Tibial artery (tissue), 4 donors: Measurements from ENCODE around the gene C2CD4B.

Experiments used
- DNase-seq, 2 donors: peaks; one replicate each; pipeline ENCODE4 v3.0.0-alpha.2; 2019
- H3K27ac ChIP-seq, 2 donors: fragments of 200-600 bp; sonication (generic) in 1 of 2; 1 replicate in 1 of 2; 2 replicates in 1 of 2; pipeline ENCODE4 v1.5.1; 2018 to 2019; ENCODE audit warnings: mild to moderate bottlenecking in 1 of 2
- H3K27me3 ChIP-seq, 2 donors: fragments of 200-600 bp; sonication (generic) in 1 of 2; one replicate each; pipeline versions ENCODE4 v1.5.1 to v1.6.0; 2016 to 2019
- H3K36me3 ChIP-seq, 3 donors: fragments of 200-600 bp; sonication (generic) in 2 of 3; one replicate each; pipeline ENCODE4 v1.5.1; 2016 to 2019; ENCODE audit warnings: mild to moderate bottlenecking in 2 of 3
- H3K4me1 ChIP-seq, 4 donors: fragments of 200-600 bp; sonication (generic) in 2 of 4; 1 replicate in 3 of 4; 2 replicates in 1 of 4; pipeline ENCODE4 v1.5.1; 2016 to 2019
- H3K4me3 ChIP-seq, 2 donors: fragments of 200-600 bp; sonication (generic) in 1 of 2; 1 replicate in 1 of 2; 2 replicates in 1 of 2; pipeline ENCODE4 v1.5.1; 2018 to 2019; ENCODE audit warnings: mild to moderate bottlenecking in 2 of 2
- H3K9me3 ChIP-seq, 3 donors: fragments of 200-600 bp; sonication (generic) in 1 of 3; one replicate each; pipeline ENCODE4 v1.5.1; 2016 to 2019
- CTCF ChIP-seq, 2 experiments: fragments of 200-600 bp in 1 of 2; fragments of 450-650 bp in 1 of 2; IDR thresholded peaks; one replicate each; pipeline ENCODE4 v1.5.1; 2017 to 2019; ENCODE audit warnings: antibody characterized with exemption in 2 of 2, mild to moderate bottlenecking in 1 of 2, moderate library complexity in 1 of 2
- intact Hi-C: fragments of 100-400 bp; cut with DNase I; formaldehyde crosslinking; loops from one replicate; pipeline ENCODE4 v1.15.0; 2023; ENCODE audit warnings: low total_unique reads

C2CD4B gene

GRCh38 chr15:62187425-62187824, 22.3 kb upstream of the C2CD4B start:
- intact Hi-C loops: no loop called here
- no peak overlapping the region for H3K27ac ChIP-seq
- H3K27me3 ChIP-seq: peaks cover 0 to 16% of the 10 kb centered on the region in 2 donors
- no peaks in the 10 kb centered on the region for H3K36me3 ChIP-seq
- H3K4me1 ChIP-seq: no peaks in the 10 kb centered on the region
- H3K9me3 ChIP-seq: no peaks in the 10 kb centered on the region
- no peak for TF ChIP-seq CTCF (IDR thresholded peaks at IDR 0.05)
- DNase-seq: no peak
- no peak overlapping the region for H3K4me3 ChIP-seq

- intact Hi-C loops: no loop called here
- peaks cover 0 to 13% of the 10 kb centered on the region in 2 donors for H3K27me3 ChIP-seq
- no peak overlapping the region for H3K4me3 ChIP-seq
- TF ChIP-seq CTCF (IDR thresholded peaks at IDR 0.05): no peak
- no peaks in the 10 kb centered on the region for H3K9me3 ChIP-seq
- no peaks in the 10 kb centered on the region for H3K4me1 ChIP-seq
- no peak overlapping the region for H3K27ac ChIP-seq
- DNase-seq: no peak
- H3K36me3 ChIP-seq: no peaks in the 10 kb centered on the region
Measured at GRCh38 chr15:62186578-62186977, 21.5 kb upstream of the C2CD4B start.

GRCh38 chr15:62183130-62183529, 18.0 kb upstream of the C2CD4B start:
- H3K27me3 ChIP-seq: peaks cover 0 to 4% of the 10 kb centered on the region in 2 donors
- no peak overlapping the region for H3K27ac ChIP-seq
- H3K4me1 ChIP-seq: no peaks in the 10 kb centered on the region
- no peaks in the 10 kb centered on the region for H3K9me3 ChIP-seq
- no peak for TF ChIP-seq CTCF (IDR thresholded peaks at IDR 0.05)
- H3K36me3 ChIP-seq: no peaks in the 10 kb centered on the region
- intact Hi-C loops: no loop called here
- no peak overlapping the region for H3K4me3 ChIP-seq
- DNase-seq: no peak

GRCh38 chr15:62173215-62173614, 8.1 kb upstream of the C2CD4B start:
- Histone ChIP-seq H3K4me1 (no peaks in the 10 kb centered on the region), H3K36me3 (no peaks in the 10 kb centered on the region), H3K9me3 (no peaks in the 10 kb centered on the region), H3K27ac (no peak overlapping the region), H3K4me3 (no peak overlapping the region), H3K27me3 (peaks cover 0 to 6% of the 10 kb centered on the region in 2 donors)
- peak in 1 of 2 donors; percentile 36 for DNase-seq
- intact Hi-C loops: no loop called here
- no peak for TF ChIP-seq CTCF (IDR thresholded peaks at IDR 0.05)

- H3K36me3 ChIP-seq: no peaks in the 10 kb centered on the region
- H3K27me3 ChIP-seq: peaks cover 0 to 15% of the 10 kb centered on the region in 2 donors
- H3K9me3 ChIP-seq: no peaks in the 10 kb centered on the region
- H3K4me3 ChIP-seq: no peak overlapping the region
- H3K27ac ChIP-seq: no peak overlapping the region
- no peak for DNase-seq
- TF ChIP-seq CTCF (IDR thresholded peaks at IDR 0.05): no peak
- H3K4me1 ChIP-seq: no peaks in the 10 kb centered on the region
- intact Hi-C loops: no loop called here
Measured at GRCh38 chr15:62171882-62172281, 6.8 kb upstream of the C2CD4B start.

GRCh38 chr15:62165793-62166375, 799 bp upstream of the C2CD4B start:
- Histone ChIP-seq H3K36me3 (no peaks in the 10 kb centered on the region), H3K4me3 (no peak overlapping the region), H3K9me3 (no peaks in the 10 kb centered on the region), H3K27me3 (peaks cover 0 to 54% of the 10 kb centered on the region in 2 donors), H3K27ac (no peak overlapping the region), H3K4me1 (peaks cover 0 to 24% (median 13%) of the 10 kb centered on the region in 4 donors)
- no peak for DNase-seq
- intact Hi-C loops: no loop called here
- no peak for TF ChIP-seq CTCF (IDR thresholded peaks at IDR 0.05)
